Measurements from ENCODE around the gene HSD17B11. TPM values are rescaled to one million over a fixed set of nuclear protein-coding genes. Genes with fewer than 3 reads are reported as not detected.
"Not testable (repeated sequence)": the region's sequence is repeated elsewhere in the genome, so short reads cannot be mapped to it uniquely, and the experiment has no call there.

Gene HSD17B11, protein sequence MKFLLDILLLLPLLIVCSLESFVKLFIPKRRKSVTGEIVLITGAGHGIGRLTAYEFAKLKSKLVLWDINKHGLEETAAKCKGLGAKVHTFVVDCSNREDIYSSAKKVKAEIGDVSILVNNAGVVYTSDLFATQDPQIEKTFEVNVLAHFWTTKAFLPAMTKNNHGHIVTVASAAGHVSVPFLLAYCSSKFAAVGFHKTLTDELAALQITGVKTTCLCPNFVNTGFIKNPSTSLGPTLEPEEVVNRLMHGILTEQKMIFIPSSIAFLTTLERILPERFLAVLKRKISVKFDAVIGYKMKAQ
- 32.0 TPM for total RNA-seq

DNA sequence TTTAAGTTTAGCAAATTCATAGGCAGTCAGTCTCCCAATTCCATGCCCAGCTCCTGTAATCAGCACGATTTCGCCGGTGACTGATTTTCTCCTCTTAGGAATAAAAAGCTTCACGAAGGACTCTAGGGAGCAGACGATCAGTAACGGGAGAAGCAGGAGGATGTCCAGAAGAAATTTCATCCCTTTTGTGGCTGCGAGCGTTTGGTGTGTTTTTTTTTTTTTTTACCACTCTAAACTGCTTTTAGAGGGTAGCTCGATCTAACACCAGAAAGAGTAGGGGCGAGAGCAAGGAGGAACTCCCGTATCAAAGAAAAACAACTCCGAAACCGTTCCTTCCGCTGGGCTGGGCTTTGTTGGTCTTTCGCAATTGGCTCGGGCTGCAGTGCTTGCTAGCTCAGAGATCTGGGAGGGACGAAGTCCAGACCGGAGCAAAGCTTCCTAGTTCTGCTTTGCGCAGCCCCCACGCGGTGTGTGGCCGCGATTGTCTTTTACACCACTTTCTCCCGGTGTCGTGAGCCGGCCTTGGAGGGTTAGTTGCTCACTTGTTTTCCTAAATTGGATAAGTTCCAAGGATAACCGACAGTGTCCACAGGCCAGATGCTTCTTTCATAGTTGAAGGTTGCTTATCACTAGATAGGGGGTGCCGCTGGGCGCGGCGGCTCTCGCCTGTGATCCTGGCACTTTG lies at the start of gene HSD17B11:
Gene HSD17B11 (minus strand): TSS at position 298 of the 685 bp plus-strand sequence. CDS start 118 bp downstream, at position 180.
- peak; percentile 92 for DNase-seq

DNA sequence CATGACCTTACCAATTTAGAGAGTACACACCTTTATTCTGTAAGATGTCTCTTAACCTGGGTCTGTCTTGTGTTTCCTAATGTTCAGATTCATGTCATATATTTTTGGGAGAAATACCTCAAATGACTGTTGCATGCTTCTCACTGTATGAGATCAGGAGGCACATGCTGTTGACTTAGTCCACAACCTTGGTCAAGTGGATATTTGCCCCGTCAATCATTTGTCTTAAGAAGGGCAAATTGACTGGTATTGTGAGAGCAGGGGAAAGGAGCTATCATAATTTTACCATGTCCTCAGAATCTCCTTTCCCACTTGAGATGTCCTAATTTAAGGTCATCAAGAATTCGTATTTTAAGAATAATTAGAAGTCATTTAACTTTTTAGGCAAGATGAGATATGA lies 42.4 kb upstream of the HSD17B11 start:
- no peak for DNase-seq

DNA sequence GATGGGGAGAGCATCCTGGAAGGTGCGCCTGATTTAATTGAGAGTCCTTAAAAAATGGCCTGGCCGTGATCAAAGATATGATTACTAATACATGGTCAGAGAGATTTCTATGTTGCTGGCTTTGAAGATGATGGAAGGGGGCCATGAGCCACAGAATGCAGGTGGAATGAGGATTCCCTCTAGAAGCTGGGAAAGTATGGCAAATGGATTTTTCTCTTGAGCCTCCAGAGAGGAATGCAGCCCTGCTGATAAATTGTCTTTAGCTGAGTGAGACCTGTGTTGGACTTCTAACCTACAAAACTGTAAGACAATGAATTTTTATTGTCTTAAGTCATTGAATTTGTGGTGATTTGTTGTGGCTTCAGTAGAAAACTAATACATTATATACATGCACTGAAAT lies 39.0 kb upstream of the HSD17B11 start:
- DNase-seq, result no peak

DNA sequence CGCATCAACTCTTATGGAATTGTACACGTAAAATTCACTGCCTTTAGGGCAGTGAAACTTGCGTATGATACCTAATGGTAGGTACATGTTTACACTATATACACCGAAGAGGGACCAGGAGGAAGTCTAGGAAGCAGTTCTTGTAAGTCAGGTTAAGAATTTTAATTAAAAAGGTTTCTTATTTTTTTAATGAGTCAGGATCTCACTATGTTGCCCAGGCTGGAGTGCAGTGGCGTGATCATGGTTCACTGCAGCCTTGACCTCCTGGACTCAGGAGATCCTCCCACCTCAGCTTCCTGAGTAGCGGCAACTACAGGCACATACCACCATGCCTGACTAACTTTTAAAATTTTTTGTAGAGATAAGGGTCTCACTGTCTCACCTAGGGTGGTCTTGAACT lies 38.0 kb upstream of the HSD17B11 start:
- DNase-seq, result no peak

DNA sequence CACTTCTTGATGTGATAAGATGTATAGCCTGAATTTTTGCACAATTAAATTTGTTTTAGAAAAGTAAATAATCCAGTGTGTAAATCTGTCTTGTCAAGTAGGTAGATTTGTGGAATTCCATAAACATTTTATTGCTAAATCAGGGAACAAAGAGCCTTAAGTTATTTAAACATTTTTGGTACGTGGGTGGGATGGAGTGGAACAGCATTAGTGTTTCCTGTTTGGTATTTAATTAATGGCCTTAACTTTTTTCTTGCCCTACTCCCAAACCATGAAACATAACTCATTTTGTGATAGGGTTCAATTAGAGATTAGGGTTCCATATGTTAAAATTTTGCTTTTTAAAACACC lies 36.5 kb upstream of the HSD17B11 start:
- no peak for DNase-seq

DNA sequence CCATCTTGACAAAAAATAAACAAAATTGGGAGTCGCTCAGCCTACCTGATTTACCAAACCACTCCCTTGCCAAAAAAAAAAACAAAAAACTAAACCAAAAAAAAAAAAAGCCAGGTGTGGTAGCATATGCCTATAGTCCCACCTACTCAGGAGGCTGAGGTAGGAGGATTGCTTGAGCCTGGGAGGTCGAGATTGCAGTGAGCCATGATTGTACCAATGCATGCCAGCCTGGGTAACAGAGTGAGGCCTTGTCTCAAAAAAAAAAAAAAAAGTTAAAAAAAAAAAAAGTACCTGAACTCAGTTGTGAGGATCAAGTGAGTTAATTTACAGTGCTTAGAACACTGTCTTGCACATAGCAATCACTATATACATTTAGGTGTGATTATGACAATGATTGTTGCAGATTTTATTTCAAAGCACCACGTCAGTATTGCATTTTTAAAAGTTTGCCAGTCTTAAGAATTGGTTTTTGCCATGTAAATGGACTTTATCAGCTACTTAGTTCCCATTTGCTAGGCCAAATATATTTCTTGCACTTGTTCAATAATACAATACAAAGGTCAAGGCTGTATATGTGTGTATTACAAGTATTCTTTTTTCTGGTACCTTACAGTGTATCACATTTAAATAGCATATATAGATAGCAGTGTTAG lies 36.0 kb upstream of the HSD17B11 start:
- DNase-seq, result no peak

DNA sequence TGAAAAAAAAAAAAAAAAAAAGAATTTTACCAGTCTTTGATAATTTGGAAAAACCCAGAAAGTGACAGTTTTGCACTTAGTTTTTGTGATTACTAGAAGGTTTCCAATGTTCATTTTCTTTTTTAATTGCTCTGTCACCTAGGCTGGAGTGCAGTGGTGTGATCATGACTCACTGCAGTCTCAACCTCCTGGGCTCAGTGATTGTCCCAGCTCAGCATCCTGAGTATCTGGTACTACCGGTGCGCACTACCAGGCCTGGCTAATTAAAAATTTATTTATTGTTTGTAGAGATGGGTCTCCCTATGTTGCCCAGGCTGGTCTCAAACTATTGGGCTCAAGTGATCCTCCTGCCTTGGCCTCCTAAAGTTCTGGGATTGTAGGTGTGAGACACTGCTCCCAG lies 34.7 kb upstream of the HSD17B11 start:
- DNase-seq, result no peak

DNA sequence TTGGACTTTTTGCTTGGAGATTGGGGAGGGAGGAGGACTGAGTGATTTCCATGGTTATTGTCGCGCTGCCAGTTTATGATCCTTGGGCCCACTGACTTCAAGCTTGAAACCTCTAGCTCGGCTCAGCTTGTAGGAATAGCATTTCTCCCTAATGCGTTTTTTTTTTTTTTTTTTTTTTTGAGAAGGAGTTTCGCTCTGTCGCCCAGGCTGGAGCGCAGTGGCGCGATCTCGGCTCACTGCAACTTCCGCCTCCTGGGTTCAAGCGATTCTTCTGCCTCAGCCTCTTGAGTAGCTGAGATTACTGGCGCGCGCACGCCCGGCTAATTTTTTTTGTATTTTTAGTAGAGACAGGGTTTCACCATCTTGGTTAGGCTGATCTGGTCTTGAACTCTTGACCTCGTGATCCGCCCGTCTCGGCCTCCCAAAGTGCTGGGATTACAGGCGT lies 33.1 kb upstream of the HSD17B11 start:
- not testable (repeated sequence) for DNase-seq

DNA sequence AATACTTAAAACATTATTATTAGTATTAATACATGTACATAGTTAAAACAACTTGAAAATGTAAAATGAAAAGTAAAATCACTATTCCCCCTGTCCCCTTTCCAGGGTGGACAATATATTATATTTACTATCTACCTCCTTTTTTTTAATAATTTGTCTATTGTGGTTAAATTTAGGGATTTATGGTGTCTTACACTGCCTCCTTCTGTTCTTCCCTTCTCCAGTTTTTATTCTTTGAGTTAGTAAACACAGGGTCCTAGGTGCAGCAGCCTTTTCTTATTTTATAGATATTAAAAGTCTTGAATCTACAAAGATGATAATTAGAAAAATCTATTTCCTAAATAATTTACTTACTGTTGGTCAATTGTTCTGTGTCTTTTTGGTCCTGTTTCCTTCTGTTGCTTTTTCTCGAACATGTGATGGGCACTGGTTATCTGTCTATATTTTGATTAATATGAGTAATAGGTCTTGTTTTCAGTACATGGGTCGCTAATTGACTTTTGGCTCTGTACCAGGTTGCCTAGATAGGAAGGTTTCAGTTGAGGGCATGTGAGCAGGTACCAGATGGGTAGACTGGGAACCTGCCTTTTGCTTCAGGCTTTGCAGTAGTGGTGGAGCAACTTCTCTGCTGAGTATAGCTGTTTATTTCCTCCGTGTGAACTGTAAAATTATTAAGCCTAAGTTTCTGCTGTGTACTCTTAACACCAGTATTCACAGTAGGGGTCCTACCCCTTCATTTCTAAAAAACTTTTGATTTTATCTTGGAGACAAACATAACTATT lies 32.5 kb upstream of the HSD17B11 start:
- DNase-seq, result no peak

DNA sequence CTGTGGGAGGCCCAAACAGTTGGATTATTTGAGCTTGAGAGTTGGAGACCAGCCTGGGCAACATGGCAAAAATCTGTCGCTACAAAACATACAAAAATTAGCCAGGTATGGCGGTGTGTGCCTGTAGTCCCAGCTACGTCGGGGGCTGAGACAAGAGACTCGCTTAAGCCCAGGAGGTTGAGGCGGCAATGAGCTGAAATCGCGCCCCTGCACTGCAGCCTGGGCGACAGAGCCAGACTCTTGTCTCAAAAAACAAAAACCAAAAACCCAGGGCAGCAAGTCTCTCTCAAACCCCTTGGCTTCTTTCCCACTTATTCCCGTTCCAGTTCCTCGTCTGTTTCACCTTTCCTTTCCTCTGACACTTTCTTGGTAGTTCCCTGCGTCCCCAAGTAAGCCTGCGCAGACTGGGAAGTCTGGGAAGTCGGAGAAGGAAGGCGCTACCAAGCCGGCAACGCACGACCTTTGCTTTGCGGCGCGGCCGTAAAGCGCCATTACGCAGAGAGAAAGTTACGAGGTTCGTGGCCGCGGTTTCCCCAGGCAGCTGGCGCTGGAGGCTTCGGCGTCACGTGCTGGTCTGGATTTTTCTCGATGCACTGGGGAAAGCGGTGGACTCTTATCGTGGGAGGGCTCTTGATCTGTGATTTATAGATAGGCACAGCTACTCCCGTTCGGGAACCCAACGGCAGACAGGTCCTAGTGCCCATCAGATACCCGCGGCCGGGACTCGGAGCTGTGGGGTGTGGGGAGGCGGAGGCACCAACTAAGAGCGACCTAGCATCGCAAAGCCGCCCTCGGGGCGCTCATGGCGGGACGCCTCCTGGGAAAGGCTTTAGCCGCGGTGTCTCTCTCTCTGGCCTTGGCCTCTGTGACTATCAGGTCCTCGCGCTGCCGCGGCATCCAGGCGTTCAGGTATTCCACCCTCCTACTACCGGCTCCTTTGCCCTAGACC lies 31.4 kb upstream of the HSD17B11 start, which contains the start of gene NUDT9:
Gene NUDT9 (plus strand): TSS at position 470 of the 949 bp plus-strand sequence. CDS start 333 bp downstream, at position 803.
- peak; percentile 95 for DNase-seq

DNA sequence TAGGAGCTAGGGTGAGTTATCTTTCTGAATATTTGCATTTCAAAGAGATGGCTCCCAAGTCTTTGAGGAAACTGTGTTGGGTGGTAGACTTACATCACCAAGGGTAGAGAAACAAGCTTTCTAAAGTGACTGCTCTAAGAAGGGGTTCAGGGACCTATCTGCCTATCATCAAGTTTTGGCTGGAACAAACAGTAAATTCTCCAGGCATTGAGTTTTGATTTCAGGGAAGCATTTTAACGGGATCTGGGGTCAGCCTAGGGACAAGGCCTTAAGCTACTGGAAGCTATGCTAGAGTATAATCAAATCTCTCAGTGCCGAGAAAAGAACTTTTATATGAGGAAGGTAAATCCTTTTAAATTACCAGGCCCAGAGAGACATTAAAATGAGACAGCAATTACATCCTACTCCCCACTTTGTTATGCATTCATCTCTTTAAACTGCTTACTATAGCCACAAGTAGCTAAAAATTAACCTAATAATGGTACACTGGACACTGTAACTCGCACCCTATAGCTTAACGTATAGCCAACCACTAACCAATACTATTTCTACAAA lies 29.4 kb upstream of the HSD17B11 start:
- no peak for DNase-seq

DNA sequence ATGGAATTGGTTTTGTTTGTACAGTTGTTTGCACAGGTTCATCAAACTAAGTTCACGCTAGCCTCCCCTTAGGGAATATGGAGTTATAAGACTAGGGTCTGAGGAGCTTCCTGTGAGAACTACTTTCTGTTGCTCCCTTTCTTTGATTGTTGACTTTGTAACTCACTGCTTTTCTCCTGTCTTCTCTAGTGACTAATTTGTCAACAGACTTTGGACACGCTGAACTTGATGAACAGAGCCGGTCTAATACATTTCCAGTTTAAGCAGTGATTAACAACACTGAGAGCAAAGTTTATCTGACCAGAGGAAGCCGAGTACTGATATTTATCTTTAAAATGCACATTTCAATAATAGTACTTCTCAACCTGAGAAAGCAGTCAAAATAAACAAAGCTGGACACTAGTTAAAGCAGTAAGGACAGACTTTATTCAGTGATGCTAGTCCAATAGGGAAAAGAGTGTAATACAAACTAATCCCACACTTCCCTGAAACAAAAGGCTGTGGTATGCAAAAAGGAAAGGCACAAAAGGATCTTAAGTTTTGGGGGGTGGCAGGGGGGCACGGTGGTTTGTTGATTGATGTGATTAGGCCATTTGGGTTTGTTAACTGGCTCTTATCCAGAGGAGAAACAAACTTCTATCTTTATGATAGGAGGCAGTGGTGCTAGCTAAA lies 28.7 kb upstream of the HSD17B11 start:
- no peak for DNase-seq

DNA sequence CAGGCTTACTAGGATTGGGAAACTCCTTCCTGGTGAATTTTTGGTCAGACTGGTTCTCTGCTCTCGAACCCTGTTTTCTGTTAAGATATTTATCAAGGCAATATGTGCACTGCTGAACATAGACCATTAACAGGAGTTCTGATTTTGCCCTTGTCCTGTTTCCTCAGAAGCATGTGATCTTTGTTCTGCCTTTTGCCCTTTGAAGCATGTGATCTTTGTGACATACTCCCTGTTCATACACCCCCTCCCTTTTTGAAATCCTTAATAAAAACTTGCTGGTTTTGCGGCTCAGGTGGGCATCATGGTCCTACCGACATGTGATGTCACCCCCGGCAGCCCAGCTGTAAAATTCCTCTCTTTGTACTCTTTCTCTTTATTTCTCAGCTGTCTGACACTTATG lies 27.4 kb upstream of the HSD17B11 start:
- not testable (repeated sequence) for DNase-seq

DNA sequence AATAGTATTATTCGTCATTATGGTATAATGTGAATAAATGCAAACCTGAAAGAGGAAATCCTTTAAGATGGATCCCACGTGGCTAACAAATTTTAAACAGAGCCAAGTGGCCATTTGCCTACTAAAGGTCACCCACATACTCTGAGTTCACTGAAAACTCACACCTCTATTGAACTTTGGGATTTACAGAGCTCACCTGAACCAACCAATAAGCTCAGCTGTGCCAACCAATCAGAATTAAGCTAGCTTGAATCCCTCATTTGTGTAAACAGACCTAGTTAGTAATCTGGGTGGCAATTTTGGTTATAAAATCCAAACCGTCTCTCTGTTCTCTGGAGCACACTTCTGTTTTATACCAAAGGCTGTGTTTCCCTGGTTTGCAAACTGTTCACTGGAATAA lies 26.0 kb upstream of the HSD17B11 start:
- DNase-seq, result no peak

DNA sequence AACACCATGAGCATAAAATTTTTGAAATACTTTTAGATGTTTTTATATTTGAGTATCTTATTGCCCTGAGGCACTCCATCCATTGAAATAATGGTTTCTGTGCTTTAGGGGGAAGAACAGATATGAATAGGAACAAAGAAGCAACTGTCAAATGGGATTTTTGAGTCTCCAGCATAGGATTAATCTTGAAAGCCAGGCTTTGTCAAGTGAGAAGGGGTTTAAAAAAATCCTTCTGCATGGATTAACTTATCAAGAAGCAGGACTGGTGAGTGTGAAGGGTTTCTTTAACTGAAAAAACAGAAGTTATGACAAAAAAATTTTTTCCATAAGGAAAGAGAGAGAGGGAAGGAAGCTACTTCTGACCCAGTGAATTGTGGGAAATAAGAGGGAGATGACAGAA lies 23.8 kb upstream of the HSD17B11 start:
- DNase-seq, result no peak

DNA sequence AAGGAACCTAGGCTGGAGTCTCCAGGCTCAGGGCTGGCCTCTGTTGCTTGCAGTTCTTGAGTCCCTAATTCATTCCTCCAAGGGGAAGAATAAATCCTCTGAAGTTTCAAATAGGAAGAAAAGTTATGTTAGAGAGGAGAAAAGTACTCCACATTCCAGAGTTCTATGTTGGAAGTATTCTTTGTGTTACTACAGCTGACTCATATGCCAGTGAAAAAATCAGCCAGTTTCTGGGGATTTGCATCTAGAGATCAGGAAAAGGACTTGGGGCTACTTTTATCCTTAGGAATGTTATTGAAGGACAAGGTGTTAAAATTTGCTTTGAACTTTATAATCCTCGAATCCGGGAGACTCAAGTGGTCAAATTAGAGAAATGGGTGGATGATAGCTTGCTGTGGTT lies 19.7 kb upstream of the HSD17B11 start:
- DNase-seq, result no peak

DNA sequence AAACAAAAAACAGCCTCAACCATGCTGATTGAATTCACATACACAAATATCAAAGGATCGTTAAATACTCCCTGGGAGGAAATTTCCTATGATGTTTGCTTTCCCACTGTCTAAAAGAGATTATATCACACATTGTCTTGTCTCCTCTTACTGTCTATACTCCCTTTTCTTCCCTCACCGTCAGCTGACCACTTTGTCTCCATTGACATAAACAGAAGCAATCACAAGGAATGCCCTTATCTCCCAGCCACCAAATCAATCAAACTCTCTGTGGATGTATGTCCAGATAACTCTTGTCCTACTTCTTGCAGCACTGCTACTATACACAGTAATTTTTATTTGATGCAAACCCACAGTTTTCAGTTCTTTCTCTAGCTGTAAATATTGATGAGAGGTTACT lies 19.2 kb upstream of the HSD17B11 start:
- DNase-seq, result no peak

DNA sequence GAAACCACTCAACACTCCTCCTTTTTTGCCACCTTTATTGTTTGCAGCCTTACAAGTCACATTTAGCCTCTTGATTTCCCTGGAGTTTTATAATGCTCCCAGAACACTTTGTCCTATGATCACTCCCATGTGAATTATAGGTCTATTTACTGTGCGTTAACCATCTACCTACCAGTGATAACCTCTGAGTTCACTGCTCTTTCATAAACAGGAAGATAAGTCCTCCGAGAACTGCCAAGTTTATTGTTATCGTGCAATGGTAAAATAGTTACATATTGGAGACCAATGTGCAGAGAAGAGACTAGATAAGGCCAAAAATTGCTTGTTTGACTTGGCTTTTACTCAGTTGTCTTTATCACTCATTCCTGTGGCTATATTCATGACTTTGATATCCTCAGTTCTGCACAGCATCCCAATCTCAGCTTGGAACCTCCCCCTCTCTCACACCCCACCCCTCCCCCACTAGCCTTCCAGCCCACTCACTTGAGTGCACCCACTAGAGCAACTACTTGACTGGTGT lies 18.5 kb upstream of the HSD17B11 start:
- DNase-seq, result no peak

DNA sequence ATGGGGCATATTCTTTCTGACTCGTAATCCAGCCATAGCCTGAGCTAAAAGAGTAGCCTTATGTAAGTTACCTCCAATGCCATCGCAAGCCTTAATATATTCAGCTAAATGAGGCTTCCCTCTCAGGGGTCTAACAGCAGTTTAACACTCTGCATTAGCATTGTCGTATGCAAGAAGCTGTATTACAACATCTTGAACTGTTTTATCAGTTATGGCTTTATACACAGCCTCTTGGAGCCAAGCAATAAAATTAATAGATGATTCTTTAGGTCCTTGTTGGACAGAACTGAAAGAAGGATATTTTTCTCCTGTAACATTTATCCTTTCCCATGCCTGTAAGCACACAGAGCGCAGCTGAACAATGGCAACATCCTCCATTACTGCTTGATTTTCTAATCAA lies 15.9 kb upstream of the HSD17B11 start:
- not testable (repeated sequence) for DNase-seq

DNA sequence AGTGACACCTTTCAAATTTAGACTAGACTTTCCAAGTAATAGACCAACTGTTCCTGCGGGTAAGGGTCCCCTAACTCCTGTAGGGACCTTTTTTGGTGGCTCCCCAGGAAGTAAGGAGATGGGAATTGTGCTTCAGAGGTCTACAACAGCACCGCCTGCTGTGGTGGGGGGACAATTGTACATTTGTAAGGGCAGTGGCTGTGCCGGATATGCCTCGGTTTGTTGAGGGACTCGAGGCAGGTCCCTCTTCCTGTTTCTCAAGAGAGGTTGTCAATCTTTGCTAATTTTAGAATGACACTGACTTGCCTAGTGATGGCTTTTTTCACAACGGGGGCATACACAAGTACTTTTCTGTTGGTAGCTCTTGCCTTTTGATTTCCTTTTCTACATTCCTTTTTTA lies 15.5 kb upstream of the HSD17B11 start:
- no peak for DNase-seq
